HG02610 (cell line): ENCODE results near the gene EFHD2.
"Not testable (repeated sequence)": the region's sequence is repeated elsewhere in the genome, so short reads cannot be mapped to it uniquely, and the experiment has no call there.

ENCODE experiments used
- ATAC-seq: cut with Tn5 transposase; IDR thresholded peaks from one replicate; pipeline ENCODE4 v1.9.1; 2021; ENCODE audit warnings: mild to moderate bottlenecking, moderate library complexity; ENCODE audit not compliant: unreplicated experiment

Gene EFHD2

GRCh38 chr1:15429701-15430149, 20.0 kb downstream of the EFHD2 start:
- no peak for ATAC-seq

- ATAC-seq = no peak
These were observed 21.3 kb downstream of the EFHD2 start for GRCh38 chr1:15430787-15431570.

GRCh38 chr1:15431571-15431948, 21.9 kb downstream of the EFHD2 start:
- no peak for ATAC-seq

GRCh38 chr1:15432324-15432723, 22.6 kb downstream of the EFHD2 start:
- no peak for ATAC-seq

- ATAC-seq = no peak
These were observed 23.8 kb downstream of the EFHD2 start for GRCh38 chr1:15433471-15433870.

GRCh38 chr1:15434739-15435138, 25.1 kb downstream of the EFHD2 start:
- not testable (repeated sequence) for ATAC-seq

GRCh38 chr1:15435239-15436077, 25.8 kb downstream of the EFHD2 start:
- ATAC-seq = no peak

GRCh38 chr1:15436881-15437442, 27.3 kb downstream of the EFHD2 start:
- ATAC-seq = no peak

GRCh38 chr1:15439325-15439724, 29.6 kb downstream of the EFHD2 start:
- ATAC-seq = no peak

- no peak for ATAC-seq
These were observed 30.7 kb downstream of the EFHD2 start for GRCh38 chr1:15440357-15440756.

GRCh38 chr1:15441247-15441646, 31.6 kb downstream of the EFHD2 start:
- no peak for ATAC-seq

GRCh38 chr1:15442119-15442518, 32.4 kb downstream of the EFHD2 start:
- no peak for ATAC-seq

GRCh38 chr1:15442759-15443158, 33.1 kb downstream of the EFHD2 start:
- ATAC-seq = no peak

- ATAC-seq = no peak
These were observed 33.6 kb downstream of the EFHD2 start for GRCh38 chr1:15443281-15443680.

GRCh38 chr1:15444468-15445389, 35.0 kb downstream of the EFHD2 start:
- ATAC-seq = no peak

- no peak for ATAC-seq
These were observed 35.9 kb downstream of the EFHD2 start for GRCh38 chr1:15445390-15446122.

- ATAC-seq = no peak
These were observed 36.5 kb downstream of the EFHD2 start for GRCh38 chr1:15446212-15446611.

GRCh38 chr1:15448877-15449462, 39.3 kb downstream of the EFHD2 start:
- ATAC-seq = no peak

GRCh38 chr1:15449567-15449966, 39.9 kb downstream of the EFHD2 start:
- no peak for ATAC-seq
